ENCODE results near the gene TMEM186.
"Not testable (repeated sequence)": the region's sequence is repeated elsewhere in the genome, so short reads cannot be mapped to it uniquely, and the experiment has no call there.

TMEM186 gene

DNA sequence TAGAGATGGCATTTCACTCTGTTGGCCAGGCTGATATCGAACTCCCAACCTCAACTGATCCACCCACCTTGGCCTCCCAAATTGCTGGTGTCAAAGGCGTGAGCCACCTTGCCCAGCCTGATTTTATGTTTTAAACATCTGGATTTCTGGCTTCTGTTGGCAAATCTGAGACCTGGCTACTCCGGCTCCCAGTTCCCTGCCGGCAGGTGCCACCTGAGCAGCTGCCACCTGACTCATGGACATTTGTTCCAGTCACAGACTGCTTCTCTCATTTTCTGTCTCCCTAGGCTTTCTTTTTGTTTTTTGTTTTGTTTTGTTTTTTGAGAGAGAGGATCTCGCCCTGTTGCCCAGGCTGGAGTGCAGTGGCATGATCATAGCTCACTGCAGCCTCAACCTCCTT lies 9.8 kb upstream of the TMEM186 start:
- TF ChIP-seq CTCF (conservative IDR thresholded peaks at IDR 0.05; ENCODE audit: low read length), result no peak
- H3K4me3 ChIP-seq (ENCODE audit: low read length), result no peak overlapping the region
- no peak for DNase-seq (ENCODE audit: low read depth)

DNA sequence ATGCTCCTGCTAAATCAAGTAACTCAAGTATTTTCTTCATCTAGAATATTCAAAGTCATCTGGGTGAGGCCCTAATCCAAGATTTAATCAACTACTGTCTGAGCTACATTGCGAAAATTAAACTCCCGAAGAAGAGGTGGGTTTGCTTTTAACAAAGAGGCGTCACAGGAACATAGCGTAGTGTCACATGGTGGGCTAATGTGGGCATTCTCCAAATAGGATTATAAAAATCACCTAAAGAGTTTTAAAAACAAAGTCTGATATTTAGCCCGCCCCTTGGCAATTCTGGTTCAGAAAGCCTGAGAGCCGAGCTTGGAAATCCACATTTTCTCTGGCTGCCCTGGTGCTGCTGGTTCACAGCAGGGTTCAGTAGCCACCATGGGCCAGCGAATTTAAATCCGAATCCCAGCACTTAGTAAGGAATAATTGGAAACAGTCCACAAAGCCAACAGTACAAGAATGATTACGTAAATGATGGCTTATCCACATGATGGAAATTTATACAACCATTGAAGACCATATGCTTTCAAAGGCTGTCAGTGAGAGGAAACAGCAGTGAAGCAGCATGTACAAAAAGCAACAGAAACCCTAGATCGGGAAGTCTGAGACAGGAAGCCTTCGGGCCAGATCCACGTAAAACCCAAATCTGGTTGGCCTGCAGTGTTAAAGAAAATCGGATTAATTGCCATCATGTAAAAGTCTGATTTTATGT lies 9.0 kb upstream of the TMEM186 start:
- DNase-seq (ENCODE audit: low read depth), result peak; percentile 15
- no peak overlapping the region for H3K4me3 ChIP-seq (ENCODE audit: low read length)

DNA sequence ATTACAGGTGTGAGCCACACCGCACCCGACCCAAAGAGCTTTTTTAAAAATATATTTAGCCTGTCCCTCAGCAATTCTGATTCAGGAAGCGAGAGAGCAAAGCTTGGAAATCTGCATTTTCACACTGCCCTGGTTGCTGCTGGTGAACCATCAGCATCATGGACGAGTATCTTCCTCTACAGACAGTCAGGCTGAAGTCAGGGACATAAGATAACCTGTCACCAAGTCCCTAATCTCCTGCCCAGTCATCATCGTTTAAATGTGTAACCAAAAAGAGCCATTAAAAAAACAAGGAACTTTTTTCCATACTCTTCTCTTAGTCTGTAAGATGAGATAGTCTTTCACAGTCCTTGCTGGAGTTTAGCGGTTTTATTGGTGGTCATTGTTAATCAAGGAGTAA lies 6.9 kb upstream of the TMEM186 start:
- no peak overlapping the region for H3K4me3 ChIP-seq (ENCODE audit: low read length)
- TF ChIP-seq CTCF (conservative IDR thresholded peaks at IDR 0.05; ENCODE audit: low read length), result no peak
- DNase-seq (ENCODE audit: low read depth), result no peak

More for the DNA sequence above, 9.0 kb upstream of the TMEM186 start:
- TF ChIP-seq CTCF (conservative IDR thresholded peaks at IDR 0.05; ENCODE audit: low read length), result no peak

DNA sequence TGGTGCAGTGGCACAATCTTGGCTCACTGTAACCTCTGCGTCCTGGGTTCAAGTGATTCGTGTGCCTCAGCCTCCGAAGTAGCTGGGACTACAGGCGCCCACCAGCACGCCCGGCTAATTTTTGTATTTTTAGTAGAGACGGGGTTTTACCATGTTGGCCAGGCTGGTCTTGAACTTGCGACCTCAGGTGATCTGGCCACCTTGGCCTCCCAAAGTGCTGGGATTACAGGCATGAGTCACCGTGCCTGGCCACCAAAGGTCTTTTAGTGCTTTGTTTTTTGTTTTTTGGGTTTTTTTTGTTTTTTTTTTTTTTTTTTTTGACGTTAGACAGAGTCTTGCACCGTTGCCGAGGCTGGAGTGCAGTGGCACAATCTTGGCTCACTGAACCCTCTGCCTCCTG lies 6.3 kb upstream of the TMEM186 start:
- H3K4me3 ChIP-seq (ENCODE audit: low read length); DNase-seq (ENCODE audit: low read depth): not testable (repeated sequence)

DNA sequence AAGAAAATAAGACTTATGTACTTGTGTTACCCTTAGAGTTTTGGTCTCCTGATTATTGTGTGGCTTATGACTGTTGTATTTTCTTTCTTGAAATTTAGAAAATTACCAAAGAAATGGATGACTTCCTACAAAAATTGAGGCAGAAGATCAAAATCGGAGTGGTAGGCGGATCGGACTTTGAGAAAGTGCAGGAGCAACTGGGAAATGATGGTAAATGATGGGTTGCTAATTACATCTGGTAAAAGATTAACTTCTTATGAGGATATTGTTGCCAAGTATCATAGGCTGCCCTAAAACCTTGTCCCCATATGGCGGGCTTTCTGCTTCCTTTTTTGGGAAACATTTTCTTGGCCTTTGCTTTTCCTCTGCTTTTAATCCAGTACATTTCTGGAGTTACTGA lies 4.3 kb upstream of the TMEM186 start:
- no peak for TF ChIP-seq CTCF (conservative IDR thresholded peaks at IDR 0.05; ENCODE audit: low read length)
- DNase-seq (ENCODE audit: low read depth), result no peak
- H3K4me3 ChIP-seq (ENCODE audit: low read length), result no peak overlapping the region

GRCh38 chr16:8798535-8799157 lies 1.2 kb upstream of the TMEM186 start:
- peak overlapping the region; percentile 96 for H3K4me3 ChIP-seq (ENCODE audit: low read length)
- TF ChIP-seq CTCF (conservative IDR thresholded peaks at IDR 0.05; ENCODE audit: low read length), result no peak
- no peak for DNase-seq (ENCODE audit: low read depth)

GRCh38 chr16:8798174-8798527 lies 712 bp upstream of the TMEM186 start:
- DNase-seq (ENCODE audit: low read depth), result peak; percentile 37
- TF ChIP-seq CTCF (conservative IDR thresholded peaks at IDR 0.05; ENCODE audit: low read length), result no peak

More at GRCh38 chr16:8798174-8798527, 712 bp upstream of the TMEM186 start:
- H3K4me3 ChIP-seq (ENCODE audit: low read length), result peak overlapping the region; percentile 96

All from AG10803 (cell line).